ENCODE measurements around the gene PPP1R16B.

Gene PPP1R16B

GRCh38 chr20:38827770-38828281, 22.3 kb downstream of the PPP1R16B start:
- no peak for DNase-seq (ENCODE audit: low read depth)

- DNase-seq (ENCODE audit: low read depth): no peak
These were observed 23.2 kb downstream of the PPP1R16B start for GRCh38 chr20:38828514-38829295.

- DNase-seq (ENCODE audit: low read depth): no peak
These were observed 23.9 kb downstream of the PPP1R16B start for GRCh38 chr20:38829296-38829875.

GRCh38 chr20:38830356-38830755, 24.9 kb downstream of the PPP1R16B start:
- DNase-seq (ENCODE audit: low read depth): no peak

GRCh38 chr20:38831049-38831691, 25.7 kb downstream of the PPP1R16B start:
- DNase-seq (ENCODE audit: low read depth): no peak

- no peak for DNase-seq (ENCODE audit: low read depth)
These were observed 26.6 kb downstream of the PPP1R16B start for GRCh38 chr20:38831995-38832620.

- no peak for DNase-seq (ENCODE audit: low read depth)
These were observed 27.8 kb downstream of the PPP1R16B start for GRCh38 chr20:38833154-38833856.

- DNase-seq (ENCODE audit: low read depth): no peak
These were observed 28.3 kb downstream of the PPP1R16B start for GRCh38 chr20:38833857-38834164.

- DNase-seq (ENCODE audit: low read depth): no peak
These were observed 29.4 kb downstream of the PPP1R16B start for GRCh38 chr20:38834868-38835267.

GRCh38 chr20:38835792-38836191, 30.3 kb downstream of the PPP1R16B start:
- DNase-seq (ENCODE audit: low read depth): no peak

- DNase-seq (ENCODE audit: low read depth): no peak
These were observed 31.5 kb downstream of the PPP1R16B start for GRCh38 chr20:38836991-38837390.

- no peak for DNase-seq (ENCODE audit: low read depth)
These were observed 32.8 kb downstream of the PPP1R16B start for GRCh38 chr20:38838326-38838725.

- DNase-seq (ENCODE audit: low read depth): no peak
These were observed 34.1 kb downstream of the PPP1R16B start for GRCh38 chr20:38839563-38839962.

GRCh38 chr20:38840053-38840893, 34.8 kb downstream of the PPP1R16B start:
- no peak for DNase-seq (ENCODE audit: low read depth)

- DNase-seq (ENCODE audit: low read depth): no peak
These were observed 35.5 kb downstream of the PPP1R16B start for GRCh38 chr20:38840894-38841470.

- DNase-seq (ENCODE audit: low read depth): no peak
These were observed 36.1 kb downstream of the PPP1R16B start for GRCh38 chr20:38841570-38841969.

- DNase-seq (ENCODE audit: low read depth): no peak
These were observed 36.5 kb downstream of the PPP1R16B start for GRCh38 chr20:38842026-38842425.

GRCh38 chr20:38842558-38842981, 37.1 kb downstream of the PPP1R16B start:
- DNase-seq (ENCODE audit: low read depth): no peak

- no peak for DNase-seq (ENCODE audit: low read depth)
These were observed 37.8 kb downstream of the PPP1R16B start for GRCh38 chr20:38843346-38843745.

GRCh38 chr20:38844963-38845362, 39.5 kb downstream of the PPP1R16B start:
- no peak for DNase-seq (ENCODE audit: low read depth)

- DNase-seq (ENCODE audit: low read depth): no peak
These were observed 42.3 kb downstream of the PPP1R16B start for GRCh38 chr20:38847840-38848239.

All from stimulated activated CD8-positive, alpha-beta memory T cell treated with anti-CD3 and anti-CD28 coated beads, Interleukin-12 subunit alpha, Interleukin-12 subunit beta, amount 100 ng/mL, for 1 hour (primary cell).